Measurements from ENCODE around the gene EFNA2. TPM values are rescaled to one million over a fixed set of nuclear protein-coding genes. Genes with fewer than 3 reads are reported as not detected.

The EFNA2 gene
- total and polyA plus RNA-seq, 2 of the 8 experiments (the other 6 are each of a cell fraction or from before 2014, with no cell fraction given) = 4.0 to 7.0 TPM

- DNase-seq (ENCODE audit: low read depth in 1 of 2, low spot score in 2 of 2) (no peak), FAIRE-seq (no peak)
- Histone ChIP-seq H3K23ac (ENCODE audit: insufficient read length) (no peak overlapping the region), H3K4me2 (ENCODE audit: insufficient read depth in 1 of 2, low read depth in 2 of 2, low read length in 2 of 2) (no peak overlapping the region), H3K4me1 (replicated peaks in 1 of 4; ENCODE audit: control insufficient read depth in 3 of 4, insufficient read depth in 4 of 4, low read length in 3 of 4) (peaks cover 0 to 19% (median 9%) of the 10 kb centered on the region in 4 experiments; a peak in 5 of 7 replicates), H2AFZ (ENCODE audit: low read length) (no peak overlapping the region), H3K14ac (ENCODE audit: insufficient read length) (no peak overlapping the region), H3K79me1 (ENCODE audit: low read depth, low read length) (peaks cover 5% of the 10 kb centered on the region; the same call in 1 of the 2 replicates), H4K8ac (ENCODE audit: extremely low read depth, insufficient read depth, low read length) (no peak overlapping the region; the same call in 1 of the 2 replicates), H3K9ac (replicated peaks in 1 of 4; ENCODE audit: extremely low read depth in 1 of 4, low read depth in 3 of 4, low read length in 3 of 4) (no peak overlapping the region), H3K23me2 (ENCODE audit: low read depth, low read length) (peaks cover 10% of the 10 kb centered on the region; the same call in 1 of the 2 replicates), H2BK5ac (ENCODE audit: low read depth, low read length) (no peak overlapping the region), H3K4ac (replicated peaks; ENCODE audit: insufficient read length, low read depth, low read length) (no peak overlapping the region), H2BK15ac (ENCODE audit: low read length) (no peak overlapping the region), H2BK20ac (ENCODE audit: low read length) (no peak overlapping the region), H3K27me3 (replicated peaks in 1 of 4; ENCODE audit: control insufficient read depth in 3 of 4, extremely low read depth in 1 of 4, insufficient read depth in 3 of 4, low read length in 3 of 4) (peaks cover 0 to 3% (median under 1%) of the 10 kb centered on the region in 4 experiments; a peak in 2 of 7 replicates), H4K91ac (replicated peaks; ENCODE audit: insufficient read length, low read length) (no peak overlapping the region), H4K5ac (ENCODE audit: insufficient read length, low read depth, low read length) (no peak overlapping the region), H4K20me1 (replicated peaks in 1 of 2; ENCODE audit: control insufficient read depth in 1 of 2, insufficient read depth in 2 of 2, low read length in 2 of 2) (peaks cover 0 to 11% of the 10 kb centered on the region in 2 experiments), H3K27ac (ENCODE audit: low read depth, low read length) (no peak overlapping the region), H3K56ac (replicated peaks; ENCODE audit: insufficient read length, low read depth, low read length) (no peak overlapping the region), H3K18ac (ENCODE audit: extremely low read depth, low read length) (no peak overlapping the region), H3K36me3 (ENCODE audit: control insufficient read depth in 2 of 4, insufficient read depth in 4 of 4, low read length in 3 of 4) (peaks cover under 1 to 15% (median 7%) of the 10 kb centered on the region in 4 experiments; a peak in 7 of 8 replicates), H3K4me3 (ENCODE audit: extremely low read depth in 1 of 4, insufficient read depth in 2 of 4, low read depth in 3 of 4, low read length in 4 of 4) (no peak overlapping the region), H2AK5ac (ENCODE audit: low read depth, low read length) (no peak overlapping the region), H2BK12ac (ENCODE audit: low read depth, low read length) (no peak overlapping the region), H3K9me3 (ENCODE audit: insufficient read depth in 2 of 2, low read depth in 1 of 2, low read length in 1 of 2) (no peaks in the 10 kb centered on the region), H3K79me2 (ENCODE audit: control insufficient read depth in 1 of 2, insufficient read depth in 2 of 2, low read length in 2 of 2) (peaks cover 0 to 6% of the 10 kb centered on the region in 2 experiments; a peak in 1 of 4 replicates), H2BK120ac (replicated peaks; ENCODE audit: low read depth, low read length) (no peak overlapping the region)
- CTCF ChIA-PET (ENCODE audit: partially characterized antibody) = interaction anchor here (0.7 to 4.0 kb wide), 28 partner anchors 10 to 515 kb away, joined by 3 to 14 read pairs (median 4); partner anchors contain the start of gene CIRBP
- WGBS, 2 experiments (ENCODE audit: extremely low coverage in 1 of 2, insufficient coverage in 1 of 2, insufficient read length in 1 of 2, insufficient replicate concordance in 2 of 2, low coverage in 1 of 2, low lambda C conversion rate in 2 of 2, missing lambda C conversion rate in 1 of 2) = 95% methylated on average over 19 of the region's 25 CpGs; no CpG with 5 or more reads in 1 of the 2 experiments
- POLR2A ChIA-PET (ENCODE audit: partially characterized antibody) = interaction anchor here (1.0 to 11.4 kb wide), 7 partner anchors 8 to 252 kb away, joined by 3 to 331 read pairs (median 4); partner anchors contain the start of gene CIRBP
- TF ChIP-seq SP1 (IDR thresholded peaks at IDR 0.05; ENCODE audit: low read depth, low read length) = no peak
- TF ChIP-seq CTBP2 (IDR thresholded peaks at IDR 0.05; ENCODE audit: borderline replicate concordance, insufficient read depth, insufficient read length, low read length) = no peak
- no peak for TF ChIP-seq BRCA1 (IDR thresholded peaks at IDR 0.05; ENCODE audit: low read depth, low read length)
- no peak for TF ChIP-seq CBX5 (IDR thresholded peaks at IDR 0.05; ENCODE audit: low read depth, low read length)
- no peak for TF ChIP-seq NRF1 (IDR thresholded peaks at IDR 0.05; ENCODE audit: low read depth, low read length)
Observed at GRCh38 chr19:1278713-1279660, 6.7 kb upstream of the EFNA2 start.
